ENCODE data around the gene TLCD5.

The TLCD5 gene

GRCh38 chr11:120306519-120307242, 18.4 kb upstream of the TLCD5 start:
- in situ Hi-C loops (cut with MboI; ENCODE audit: low sequenced_read_pairs): loop anchor here (10.0 kb wide), 1 partner anchor 132 kb away; no protein-coding TSS in a partner anchor

DNA sequence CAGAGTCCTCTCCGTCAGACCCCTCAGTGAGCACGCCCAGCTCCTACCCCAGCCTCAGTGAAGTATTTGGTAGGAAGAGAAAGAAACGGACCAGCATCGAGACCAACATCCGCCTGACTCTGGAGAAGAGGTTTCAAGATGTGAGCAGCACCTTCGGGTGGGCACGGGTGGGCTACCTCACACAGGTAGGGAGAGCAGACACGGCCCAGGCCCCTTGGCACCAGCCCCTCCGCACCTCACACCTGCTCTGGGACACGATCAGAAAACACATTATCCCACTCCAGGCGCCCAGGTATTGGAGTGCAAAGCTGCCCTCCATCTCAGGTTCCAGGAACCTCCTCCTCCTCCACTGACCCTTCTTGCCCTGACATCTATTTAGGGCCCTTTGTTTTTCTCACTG, 17.6 kb upstream of the TLCD5 start:
- in situ Hi-C loops (cut with MboI; ENCODE audit: low sequenced_read_pairs): loop anchor here (10.0 kb wide), 1 partner anchor 133 kb away; no protein-coding TSS in a partner anchor

DNA sequence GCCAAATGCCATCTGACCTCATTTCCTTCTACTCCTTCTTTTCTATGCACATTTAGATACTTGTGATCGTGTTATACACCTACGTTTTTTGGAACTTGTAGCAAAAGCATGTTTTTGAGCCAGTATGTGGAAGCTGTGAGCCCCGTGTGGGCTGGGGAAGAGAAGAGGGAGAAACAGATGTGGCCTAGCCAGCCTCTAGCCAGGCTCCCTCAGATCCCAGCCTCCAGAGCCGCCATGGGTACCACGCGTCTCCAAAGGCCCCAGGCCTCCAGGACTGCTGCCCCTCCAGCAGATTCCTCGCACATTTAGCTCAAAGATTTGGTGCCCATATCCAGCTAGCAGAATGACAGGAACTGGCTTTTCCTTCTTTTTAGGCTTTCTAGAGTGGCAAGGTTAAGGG, 17.0 kb upstream of the TLCD5 start:
- in situ Hi-C loops (cut with MboI; ENCODE audit: low sequenced_read_pairs): loop anchor here (10.0 kb wide), 1 partner anchor 133 kb away; no protein-coding TSS in a partner anchor

- in situ Hi-C loops (cut with MboI; ENCODE audit: low sequenced_read_pairs): no loop called here
Measured at GRCh38 chr11:120310870-120311269, 14.2 kb upstream of the TLCD5 start.

- in situ Hi-C loops (cut with MboI; ENCODE audit: low sequenced_read_pairs): no loop called here
Measured at GRCh38 chr11:120314861-120315260, 10.2 kb upstream of the TLCD5 start.

GRCh38 chr11:120316880-120317688, 8.0 kb upstream of the TLCD5 start:
- in situ Hi-C loops (cut with MboI; ENCODE audit: low sequenced_read_pairs): no loop called here

GRCh38 chr11:120317689-120318480, 7.2 kb upstream of the TLCD5 start:
- in situ Hi-C loops (cut with MboI; ENCODE audit: low sequenced_read_pairs): no loop called here

DNA sequence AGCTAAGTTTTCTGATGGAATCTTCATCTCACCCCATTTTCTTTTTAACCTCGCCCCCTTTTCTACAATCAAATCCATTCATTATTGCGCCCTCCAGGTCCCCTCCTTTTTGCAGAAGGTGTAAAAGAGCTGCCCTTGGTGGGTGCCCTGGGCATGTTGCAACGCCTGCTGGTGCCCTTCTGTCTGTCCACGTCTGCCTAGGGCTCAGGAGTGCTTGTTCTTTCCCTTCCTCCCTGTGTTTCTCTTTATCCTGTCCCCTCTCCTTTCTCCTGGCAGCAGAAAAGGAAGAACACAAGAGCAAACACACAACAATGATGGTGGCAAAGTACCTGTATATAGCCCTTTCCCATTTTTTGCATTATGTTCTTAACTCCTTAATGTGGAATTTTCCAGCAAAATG, 6.2 kb upstream of the TLCD5 start:
- in situ Hi-C loops (cut with MboI; ENCODE audit: low sequenced_read_pairs): no loop called here

GRCh38 chr11:120326228-120326627, 1.1 kb downstream of the TLCD5 start:
- in situ Hi-C loops (cut with MboI; ENCODE audit: low sequenced_read_pairs): no loop called here

- in situ Hi-C loops (cut with MboI; ENCODE audit: low sequenced_read_pairs): no loop called here
Measured at GRCh38 chr11:120326845-120327281, 1.8 kb downstream of the TLCD5 start.

GRCh38 chr11:120327311-120327710, 2.2 kb downstream of the TLCD5 start:
- in situ Hi-C loops (cut with MboI; ENCODE audit: low sequenced_read_pairs): no loop called here

DNA sequence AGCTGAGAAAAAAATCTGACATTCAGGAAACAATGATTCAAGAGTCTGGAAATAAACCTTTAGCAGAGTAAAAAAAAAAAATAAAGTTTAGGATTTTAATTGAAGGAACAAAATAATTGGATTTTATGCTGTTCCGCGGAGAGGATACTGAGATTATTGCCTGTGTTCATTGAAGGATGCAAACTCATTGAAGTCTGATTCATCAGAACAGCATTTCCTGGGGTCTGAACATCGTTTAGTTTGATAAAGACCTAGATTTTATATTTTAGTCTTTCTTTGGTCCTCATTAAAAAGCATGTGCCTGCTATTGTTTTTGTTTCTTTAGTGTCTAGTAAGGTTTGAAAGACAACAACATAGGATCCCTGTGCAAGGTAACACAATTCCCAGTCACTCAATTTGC, 4.5 kb downstream of the TLCD5 start:
- in situ Hi-C loops (cut with MboI; ENCODE audit: low sequenced_read_pairs): no loop called here

DNA sequence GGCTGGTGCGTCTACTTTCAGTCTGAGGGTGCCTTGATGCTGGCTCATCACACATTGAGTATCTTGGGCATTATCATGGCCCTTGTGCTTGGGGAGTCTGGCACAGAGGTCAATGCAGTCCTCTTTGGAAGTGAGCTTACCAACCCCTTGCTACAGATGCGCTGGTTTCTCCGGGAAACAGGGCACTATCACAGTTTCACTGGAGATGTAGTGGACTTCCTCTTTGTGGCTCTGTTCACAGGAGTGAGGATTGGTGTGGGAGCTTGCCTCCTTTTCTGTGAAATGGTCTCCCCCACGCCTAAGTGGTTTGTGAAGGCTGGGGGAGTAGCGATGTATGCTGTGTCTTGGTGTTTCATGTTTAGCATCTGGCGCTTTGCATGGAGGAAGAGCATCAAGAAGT, 4.9 kb downstream of the TLCD5 start:
- in situ Hi-C loops (cut with MboI; ENCODE audit: low sequenced_read_pairs): no loop called here

DNA sequence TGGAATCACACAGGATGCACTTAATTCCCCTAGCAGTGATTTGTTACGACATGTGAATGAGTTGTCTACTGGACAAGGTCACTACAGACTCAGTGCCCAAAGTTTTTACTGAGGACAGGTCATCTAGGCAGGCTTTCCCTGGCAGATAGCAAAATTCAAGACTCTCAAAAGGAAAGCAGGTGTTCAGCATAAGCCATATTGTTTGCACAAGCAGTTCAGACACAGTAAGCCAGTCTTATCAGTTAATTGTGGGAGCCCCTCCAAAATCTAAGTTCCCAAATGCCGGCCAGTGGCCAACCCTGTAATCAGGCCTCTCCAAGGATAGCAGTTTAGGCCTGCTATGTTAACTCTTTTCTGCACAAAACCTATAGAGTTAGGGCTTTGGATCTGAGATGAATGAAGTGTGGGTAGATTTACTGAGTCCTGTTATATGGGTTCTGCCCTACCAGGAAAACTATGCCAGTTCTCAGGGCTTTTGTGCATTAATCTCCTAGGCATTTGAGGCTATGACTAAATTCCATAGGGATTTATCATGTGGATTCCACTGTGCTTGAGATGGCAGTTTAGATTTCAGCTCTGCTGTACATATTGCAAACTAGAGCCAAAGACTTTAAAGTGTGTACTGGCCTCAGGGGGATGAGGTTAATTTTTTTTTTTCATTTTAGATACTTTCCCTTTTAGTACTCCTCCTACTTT, 6.3 kb downstream of the TLCD5 start:
- in situ Hi-C loops (cut with MboI; ENCODE audit: low sequenced_read_pairs): no loop called here

GRCh38 chr11:120332822-120333716, 8.0 kb downstream of the TLCD5 start:
- in situ Hi-C loops (cut with MboI; ENCODE audit: low sequenced_read_pairs): no loop called here

GRCh38 chr11:120333801-120334200, 8.7 kb downstream of the TLCD5 start:
- in situ Hi-C loops (cut with MboI; ENCODE audit: low sequenced_read_pairs): no loop called here

DNA sequence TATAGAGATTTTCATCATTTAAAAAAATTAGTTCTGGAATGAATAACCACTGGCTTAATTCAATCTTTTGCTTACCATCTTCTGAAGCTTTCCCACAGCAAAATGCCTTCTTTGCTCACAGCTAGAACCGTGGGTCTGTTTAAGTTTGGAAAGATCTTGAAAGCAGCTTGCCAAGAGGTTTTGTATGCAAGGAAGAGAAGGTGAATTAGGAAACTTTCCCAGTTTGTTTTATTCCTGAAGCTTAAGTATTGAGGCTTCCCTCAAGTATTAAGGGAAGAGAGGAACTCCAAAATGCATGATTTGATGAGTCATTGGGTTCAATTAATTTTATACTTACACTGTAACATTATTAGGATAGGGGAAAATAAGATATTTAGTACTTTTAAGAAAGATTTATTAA, 9.2 kb downstream of the TLCD5 start:
- in situ Hi-C loops (cut with MboI; ENCODE audit: low sequenced_read_pairs): no loop called here

DNA sequence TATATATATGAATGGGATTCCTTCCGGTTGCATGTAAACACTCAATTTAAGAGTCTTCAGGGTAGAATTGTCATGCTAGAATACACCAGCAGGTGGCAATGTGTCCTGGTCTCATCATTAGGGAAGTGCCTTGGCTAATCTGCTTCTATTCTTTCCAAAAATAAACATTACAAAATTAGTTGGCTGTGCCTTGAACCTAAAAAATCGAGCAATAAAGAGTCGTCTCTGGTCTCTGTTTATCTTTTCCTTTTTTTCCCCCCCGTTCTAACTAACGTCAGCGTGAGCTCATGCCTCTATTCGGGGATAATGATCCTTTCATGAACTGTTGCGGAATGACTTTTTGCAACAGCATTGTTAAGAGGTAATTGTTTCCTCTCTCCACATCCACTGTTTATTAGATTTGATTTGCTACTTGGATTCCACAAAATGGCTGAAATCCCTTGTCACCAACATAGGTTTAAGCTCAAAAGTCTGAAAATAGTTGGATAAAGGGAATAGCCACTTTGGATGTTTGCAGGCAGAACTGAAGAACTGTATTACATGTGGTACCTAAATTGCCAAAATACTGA, 9.9 kb downstream of the TLCD5 start:
- in situ Hi-C loops (cut with MboI; ENCODE audit: low sequenced_read_pairs): no loop called here

DNA sequence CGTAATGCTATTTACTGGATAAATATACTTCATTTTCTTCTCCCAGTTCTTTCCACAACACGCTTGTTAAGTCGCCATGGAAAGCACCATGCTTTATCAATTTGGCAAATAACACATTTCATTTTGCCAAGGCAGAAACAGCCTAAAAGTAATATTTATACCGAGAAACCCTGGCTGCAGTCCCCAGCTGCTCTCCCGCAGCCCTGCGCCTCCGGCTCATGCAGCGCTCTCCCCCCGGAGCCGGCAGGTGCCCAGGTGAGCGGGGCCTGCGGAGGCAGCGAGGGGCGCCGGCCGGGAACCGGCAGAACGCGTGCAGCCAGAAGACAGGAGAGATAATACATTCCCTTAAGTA, 10.4 kb downstream of the TLCD5 start:
- in situ Hi-C loops (cut with MboI; ENCODE audit: low sequenced_read_pairs): no loop called here
